HG02943 (cell line): ENCODE data around the gene DNAJB7.
"Not testable (repeated sequence)": the region's sequence is repeated elsewhere in the genome, so short reads cannot be mapped to it uniquely, and the experiment has no call there.

Experiments
- ATAC-seq: cut with Tn5 transposase; IDR thresholded peaks from one replicate; pipeline ENCODE4 v1.9.1; 2021; ENCODE audit warnings: mild to moderate bottlenecking, low read depth, moderate library complexity; ENCODE audit not compliant: unreplicated experiment

Gene DNAJB7

DNA sequence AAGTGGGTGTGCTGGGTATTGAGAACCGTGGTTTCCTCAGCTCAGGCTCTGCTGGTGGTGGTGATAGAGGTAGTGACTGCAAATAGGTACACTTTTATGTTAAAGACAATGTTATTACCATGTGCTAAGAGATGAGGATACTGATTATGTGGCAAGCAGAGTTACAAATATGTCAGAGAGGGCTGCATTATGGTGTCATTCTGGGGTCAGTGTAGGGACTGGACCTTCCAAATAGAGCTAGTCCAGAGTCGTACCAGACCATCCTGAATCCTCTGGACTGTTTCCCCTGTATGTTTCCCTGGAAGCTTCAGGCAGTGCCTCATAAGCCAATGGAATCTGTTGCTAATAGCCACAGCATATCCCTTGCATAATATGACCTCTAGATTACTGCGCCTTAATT is at the start of gene DNAJB7:
Gene DNAJB7, minus strand, starts transcription at position 101 of the 400 bp plus-strand sequence. CDS start 119 bp downstream, outside the sequence.
- no peak for ATAC-seq

DNA sequence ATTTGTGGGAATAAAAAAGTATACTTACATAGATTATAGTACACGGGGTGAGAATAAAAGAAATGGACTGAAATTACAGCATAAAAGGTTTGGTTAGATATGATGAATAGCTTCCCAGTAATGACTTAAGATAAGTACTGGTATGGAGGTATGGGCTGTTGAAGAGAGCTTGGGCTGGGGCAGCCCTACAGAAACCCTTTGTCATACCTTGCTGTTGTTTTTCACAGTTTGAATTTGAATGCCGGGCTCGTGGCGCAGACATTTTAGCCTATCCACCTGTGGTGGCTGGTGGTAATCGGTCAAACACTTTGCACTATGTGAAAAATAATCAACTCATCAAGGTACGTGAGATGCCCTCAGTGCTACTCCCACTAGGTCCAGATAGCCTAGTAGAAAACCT is 47.0 kb upstream of the DNAJB7 start:
- no peak for ATAC-seq

DNA sequence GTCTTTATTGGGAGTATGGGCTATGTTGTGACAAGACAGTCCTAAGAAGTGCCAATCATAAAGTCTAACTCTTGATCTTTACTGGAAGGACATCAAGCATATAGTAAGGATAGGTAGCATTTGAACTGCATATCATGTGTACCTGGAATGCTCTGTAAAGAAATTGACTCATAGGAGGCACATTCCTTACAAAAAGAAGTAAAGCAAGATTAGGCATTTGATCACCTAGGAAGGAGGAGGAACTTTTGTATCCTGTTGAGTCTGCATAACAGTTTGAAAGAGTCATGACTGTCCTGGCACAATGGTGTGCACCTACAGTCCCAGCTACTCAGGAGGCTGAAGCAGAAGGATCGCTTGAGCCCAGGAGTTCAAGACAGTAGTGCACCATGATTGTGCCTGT is 42.2 kb upstream of the DNAJB7 start:
- no peak for ATAC-seq

DNA sequence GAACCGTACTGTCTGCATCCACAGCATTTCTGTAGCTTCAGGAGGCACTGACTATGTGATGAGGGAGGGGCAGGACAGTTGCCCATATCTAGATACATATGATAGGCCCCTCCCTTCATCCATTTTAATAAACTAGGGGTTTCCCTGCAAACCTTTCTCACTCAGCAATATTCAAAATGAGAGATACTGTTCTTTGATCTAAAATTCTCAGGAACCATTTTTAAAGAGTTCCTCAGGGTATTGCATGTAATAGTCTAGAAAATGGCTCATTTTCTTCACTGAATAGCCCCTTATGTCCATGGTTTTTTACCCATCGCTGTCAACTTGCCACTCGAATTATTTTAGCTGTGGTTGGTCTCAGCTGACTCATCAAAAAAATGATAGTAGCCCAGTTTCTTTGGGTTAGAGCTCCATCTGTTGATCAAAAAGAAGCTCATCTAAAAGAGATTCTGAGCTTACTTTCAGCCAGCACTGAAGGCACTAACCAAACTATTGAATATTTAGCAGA is 37.0 kb upstream of the DNAJB7 start:
- no peak for ATAC-seq

DNA sequence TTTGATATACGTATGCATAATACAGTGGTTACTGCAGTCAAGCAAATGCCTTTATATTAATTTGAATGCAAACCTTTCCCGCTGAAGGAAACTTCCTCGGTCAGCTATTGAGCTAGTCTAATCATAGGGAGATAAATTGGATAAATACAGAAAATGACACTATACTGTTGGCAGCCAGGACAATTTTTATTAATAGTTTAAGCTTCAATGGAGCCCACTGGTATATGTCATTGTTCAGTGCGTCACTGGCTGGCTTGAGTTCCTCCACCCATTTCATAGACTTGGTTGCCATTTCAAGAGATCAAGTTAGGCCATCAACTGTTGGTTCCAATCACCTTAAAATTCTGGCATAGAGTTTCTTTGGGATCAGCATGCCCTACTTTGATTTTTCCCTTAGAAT is 32.5 kb upstream of the DNAJB7 start:
- no peak for ATAC-seq

DNA sequence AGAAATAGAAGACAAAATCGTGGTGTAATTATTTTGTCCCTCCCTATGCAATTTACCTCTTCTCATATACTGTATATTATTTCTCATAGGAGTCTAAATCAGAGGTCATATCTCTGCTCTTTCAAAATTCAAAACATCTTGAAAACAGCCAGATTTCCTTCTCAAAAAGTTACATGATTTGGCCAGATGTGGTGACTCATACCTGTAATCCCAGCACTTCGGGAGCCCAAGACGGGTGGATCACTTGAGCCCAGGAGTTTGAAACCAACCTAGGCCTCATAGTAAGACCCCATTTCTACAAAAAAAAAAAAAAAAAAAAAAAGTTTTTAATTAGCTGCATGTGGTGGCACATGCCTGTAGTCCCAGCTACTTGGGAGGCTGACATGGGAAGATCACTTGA is 29.0 kb upstream of the DNAJB7 start:
- ATAC-seq = no peak

DNA sequence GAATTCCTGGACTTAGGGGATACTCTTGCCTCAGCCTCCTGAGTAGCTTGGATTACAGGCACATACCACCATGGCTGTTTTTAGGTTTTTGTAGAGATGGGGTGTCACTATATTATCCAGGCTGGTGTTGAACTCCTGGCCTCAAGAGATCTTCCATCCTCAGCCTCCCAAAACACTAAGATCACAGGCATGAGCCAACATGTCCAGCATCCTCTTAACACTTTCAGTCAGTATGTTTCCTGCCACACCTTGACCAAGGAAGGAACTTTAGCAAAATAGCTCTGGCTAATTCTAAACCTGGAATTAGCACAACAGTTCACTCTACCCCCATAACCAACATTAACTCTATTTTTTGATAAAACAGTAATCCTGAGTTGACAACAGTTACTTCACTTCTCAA is 27.2 kb upstream of the DNAJB7 start:
- ATAC-seq = no peak

DNA sequence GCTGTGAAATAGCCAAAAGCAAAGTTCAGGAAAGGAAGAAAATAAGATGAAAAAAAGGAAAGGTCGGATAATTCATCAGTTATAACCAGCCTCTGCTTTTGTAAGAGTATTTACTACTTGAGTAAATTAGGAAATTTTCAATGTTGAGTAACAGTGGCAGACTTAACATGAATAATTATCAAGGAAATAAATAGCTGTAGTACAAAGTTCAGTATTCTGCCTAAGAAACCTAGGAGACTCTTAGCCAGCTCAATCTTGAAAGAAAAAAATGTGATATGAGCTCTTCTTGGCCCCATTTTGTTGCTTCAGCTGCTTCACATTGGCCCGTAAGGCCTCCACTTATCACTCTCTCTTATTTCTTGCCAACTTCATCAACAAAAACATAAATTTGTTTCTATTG is 17.0 kb upstream of the DNAJB7 start:
- ATAC-seq = no peak

DNA sequence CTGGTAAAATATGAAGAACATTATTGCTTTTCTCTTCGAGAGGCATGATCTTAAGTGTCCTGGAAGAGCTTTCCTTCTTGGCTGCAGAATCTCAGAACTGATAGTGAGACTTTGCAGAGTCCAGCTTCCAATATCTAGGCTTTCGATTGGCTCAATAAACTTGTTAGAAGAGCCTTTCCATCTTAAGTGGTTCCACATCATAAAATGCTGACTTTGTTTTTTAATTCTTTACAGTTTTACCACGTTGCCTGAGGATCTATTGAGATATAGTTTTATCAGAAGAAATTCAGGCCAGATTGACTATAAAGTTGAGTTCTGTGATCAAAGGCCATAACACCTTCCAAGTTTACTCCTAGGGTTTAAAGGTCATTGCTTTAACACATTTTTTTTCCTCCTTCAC is 15.6 kb upstream of the DNAJB7 start:
- ATAC-seq = no peak

DNA sequence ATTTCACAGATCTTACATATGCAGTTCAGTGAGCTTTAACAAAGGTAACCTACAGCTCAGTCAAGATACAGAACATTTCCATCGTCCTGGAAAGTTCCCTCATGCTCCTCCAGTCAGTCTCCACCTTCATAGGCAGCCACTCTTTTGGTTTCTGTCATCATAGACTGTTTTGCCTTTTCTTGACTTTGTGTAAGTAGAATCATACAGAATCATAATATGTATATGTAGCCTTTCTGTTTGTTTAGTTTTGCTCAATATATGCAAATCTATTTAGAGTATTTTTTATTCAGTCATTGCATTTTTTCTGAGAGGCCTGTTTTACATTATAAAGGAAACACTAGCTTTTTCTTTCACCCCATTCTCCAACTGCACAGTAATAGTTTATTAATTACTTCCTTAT is 15.0 kb upstream of the DNAJB7 start:
- no peak for ATAC-seq

DNA sequence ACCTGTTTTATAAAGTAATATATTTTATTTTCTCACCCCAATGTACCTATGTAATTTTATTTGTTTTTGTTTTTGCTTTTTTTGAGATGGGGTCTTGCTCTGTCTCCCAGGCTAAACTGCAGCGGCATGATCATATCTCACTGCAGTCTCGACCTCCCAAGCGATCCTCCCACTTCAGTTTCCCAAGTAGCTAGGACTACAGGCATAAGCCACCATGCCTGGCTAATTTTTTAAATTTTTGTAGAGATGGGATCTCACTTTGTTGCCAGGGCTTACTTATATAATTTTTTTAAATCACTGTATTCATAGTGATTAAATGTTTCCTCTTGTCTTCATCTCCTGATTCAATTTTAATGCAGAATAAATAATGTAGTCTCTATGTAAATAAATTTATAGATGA is 13.2 kb upstream of the DNAJB7 start:
- no peak for ATAC-seq

DNA sequence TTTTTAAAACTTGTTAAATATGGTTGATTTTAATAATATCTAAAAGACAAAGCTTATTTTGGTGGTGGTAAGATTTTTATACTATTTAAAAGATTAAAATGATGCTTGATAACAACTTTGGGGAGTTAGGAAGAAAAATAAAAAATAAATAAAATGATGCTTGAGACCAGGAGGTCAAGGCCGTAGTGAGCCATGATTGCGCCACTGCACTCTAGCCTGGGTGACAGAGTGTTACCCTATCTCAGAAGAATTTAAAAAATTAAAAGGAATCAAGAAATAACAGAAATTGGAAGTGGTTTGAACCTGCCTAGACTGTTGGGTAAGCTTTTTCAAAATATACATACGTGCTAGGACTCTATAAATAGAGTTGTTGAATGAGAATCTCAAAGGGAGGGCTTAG is 12.1 kb upstream of the DNAJB7 start:
- ATAC-seq = no peak

DNA sequence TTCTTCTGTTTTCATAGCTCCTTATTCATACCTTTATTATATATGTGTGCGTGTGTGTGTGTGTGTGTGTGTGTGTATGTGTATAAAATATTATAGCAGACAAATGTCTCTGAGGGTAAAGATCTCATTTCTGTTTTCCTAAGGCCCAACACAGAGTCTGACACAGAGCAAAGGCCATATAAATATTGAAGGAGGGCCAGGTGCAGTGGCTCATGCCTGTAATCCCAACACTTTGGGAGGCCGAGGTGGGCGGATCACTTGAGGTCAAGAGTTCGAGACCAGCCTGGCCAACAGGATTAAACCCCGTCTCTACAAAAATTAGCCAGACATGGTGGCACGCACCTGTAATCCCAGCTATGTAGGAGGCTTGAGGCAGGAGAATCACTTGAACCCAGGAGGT is 6.5 kb upstream of the DNAJB7 start:
- ATAC-seq = not testable (repeated sequence)

DNA sequence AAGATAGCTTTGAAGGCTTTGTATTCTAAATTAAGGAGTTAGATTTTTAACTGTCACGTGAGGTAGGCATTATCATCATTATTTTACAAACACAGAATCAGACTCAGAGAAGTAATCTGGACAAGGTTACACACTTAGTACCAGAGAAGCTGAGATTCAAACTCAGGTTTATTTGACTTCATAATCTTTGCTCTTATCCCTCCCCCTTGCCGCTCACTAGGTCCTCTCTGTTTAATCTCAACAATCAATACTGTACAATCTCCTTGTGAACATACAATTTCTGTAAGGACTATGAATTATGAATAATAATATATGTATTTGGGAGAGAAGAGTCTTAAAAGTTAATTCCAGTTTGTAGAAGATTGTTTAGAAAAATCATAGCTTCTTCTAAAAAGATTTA is 5.2 kb upstream of the DNAJB7 start:
- no peak for ATAC-seq

DNA sequence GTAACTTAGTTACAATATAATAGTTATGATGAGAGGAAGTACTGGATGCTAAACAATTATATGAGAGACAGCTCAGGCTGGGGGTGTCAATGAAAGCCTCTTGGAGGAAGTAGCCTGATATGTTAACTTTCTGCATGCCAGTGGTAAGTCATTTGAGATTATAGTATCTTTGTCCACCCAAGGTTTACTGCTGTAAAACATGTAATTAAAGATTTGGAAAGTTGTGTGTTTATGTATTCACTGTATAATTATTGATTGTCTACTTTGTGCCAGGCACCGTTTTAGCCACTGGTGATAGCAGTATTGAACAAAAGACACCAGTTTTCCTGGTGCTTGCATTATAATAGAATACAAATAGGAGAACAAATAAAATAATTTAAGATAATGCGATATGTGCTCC is 624 bp upstream of the DNAJB7 start:
- no peak for ATAC-seq

DNA sequence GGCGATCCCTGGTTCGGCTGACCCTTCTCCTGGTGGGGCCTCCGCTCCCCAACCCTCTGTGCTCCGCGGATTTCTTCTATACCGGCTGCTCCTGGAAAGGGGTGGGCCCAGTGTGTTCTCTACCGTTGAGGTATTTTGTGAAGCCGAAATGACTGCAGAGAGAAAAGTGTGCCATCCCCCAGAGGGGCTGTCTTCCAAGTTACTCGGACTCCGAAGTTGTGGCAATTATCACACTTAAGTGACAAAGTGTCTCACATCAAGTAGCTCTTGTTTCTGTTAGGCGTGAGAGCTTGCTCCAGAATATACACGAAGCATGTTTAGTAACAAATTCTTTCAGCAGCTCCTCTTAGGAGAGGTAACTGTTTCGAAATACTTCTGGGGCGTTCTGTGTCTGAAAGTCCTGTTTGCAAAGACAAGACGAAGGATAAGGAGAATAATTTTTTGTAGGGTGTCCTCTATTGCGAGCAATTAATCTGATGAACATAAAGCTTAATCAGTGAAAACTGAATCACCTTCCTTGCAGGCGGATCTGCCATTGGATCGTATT is 4.5 kb downstream of the DNAJB7 start:
- no peak for ATAC-seq

DNA sequence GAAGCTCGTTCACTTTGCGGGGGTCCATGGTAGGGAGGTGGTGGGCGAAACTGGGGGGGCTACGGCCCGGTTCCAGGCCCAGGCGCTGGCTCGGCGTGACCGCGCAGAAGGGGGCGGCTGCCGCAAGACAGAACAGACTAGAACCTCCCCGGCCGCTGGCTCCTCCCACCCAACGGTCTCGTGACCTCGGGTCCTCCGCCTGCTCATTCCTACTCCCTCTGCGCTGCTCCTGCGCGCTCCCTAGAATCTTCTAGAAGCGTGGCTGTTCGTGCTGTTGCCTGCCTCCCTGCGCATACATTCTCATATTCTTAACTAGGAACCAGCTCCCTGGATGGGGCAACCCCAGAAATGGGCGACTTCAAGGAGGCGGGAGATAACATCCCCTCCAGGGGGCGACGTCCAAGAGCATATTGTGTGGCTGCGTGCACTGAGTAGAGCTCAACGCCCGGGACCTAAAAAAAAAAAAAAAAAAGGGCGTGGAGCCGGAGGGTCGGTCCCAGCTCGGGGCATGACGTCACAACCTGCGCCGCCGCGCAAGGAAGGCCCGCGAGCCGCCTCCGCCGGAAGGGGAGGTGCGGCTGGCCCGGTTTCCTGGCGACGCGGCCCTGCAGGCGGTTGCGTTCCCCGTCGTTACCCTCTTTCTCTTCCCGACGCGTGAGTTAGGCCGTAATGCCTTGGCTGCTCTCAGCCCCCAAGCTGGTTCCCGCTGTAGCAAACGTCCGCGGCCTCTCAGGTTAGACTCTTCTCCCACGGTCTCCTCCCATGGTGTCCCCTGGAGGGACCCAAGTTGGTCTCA is 5.2 kb downstream of the DNAJB7 start, which contains the start of the genes ST13 and XPNPEP3:
Gene ST13, minus strand, starts transcription at position 127 of the 796 bp plus-strand sequence. Its CDS starts 99 bp downstream, at position 28.
Gene XPNPEP3, plus strand, starts transcription at position 636 of the 796 bp plus-strand sequence. Its CDS starts 34 bp downstream, at position 670.
- ATAC-seq = peak; percentile 85

DNA sequence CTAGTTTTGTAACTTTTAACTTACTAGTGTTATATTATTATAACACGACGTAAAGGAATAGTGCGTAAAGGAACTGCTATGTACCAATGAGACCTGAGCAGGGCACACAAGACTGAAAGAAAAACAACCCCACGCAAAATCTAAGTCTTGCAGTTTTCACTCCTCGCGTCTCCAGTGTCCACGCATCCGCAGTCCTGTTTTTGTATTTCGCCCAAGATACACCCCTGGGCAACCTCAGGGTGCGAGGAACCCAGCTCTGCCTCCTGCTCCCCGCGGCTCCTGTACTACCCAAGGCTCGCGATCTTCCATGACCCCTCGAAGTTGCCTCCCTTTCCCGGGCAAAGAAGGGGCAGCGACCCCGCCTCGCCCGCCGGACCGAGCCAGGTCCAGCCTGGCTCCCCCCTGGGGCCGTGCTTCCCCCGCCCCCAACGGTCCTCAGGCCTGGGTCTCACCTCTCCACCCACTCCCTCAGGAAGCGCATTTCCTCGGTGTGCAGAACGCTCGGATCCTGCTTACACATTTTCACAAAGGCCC is 5.9 kb downstream of the DNAJB7 start:
- peak; percentile 17 for ATAC-seq

DNA sequence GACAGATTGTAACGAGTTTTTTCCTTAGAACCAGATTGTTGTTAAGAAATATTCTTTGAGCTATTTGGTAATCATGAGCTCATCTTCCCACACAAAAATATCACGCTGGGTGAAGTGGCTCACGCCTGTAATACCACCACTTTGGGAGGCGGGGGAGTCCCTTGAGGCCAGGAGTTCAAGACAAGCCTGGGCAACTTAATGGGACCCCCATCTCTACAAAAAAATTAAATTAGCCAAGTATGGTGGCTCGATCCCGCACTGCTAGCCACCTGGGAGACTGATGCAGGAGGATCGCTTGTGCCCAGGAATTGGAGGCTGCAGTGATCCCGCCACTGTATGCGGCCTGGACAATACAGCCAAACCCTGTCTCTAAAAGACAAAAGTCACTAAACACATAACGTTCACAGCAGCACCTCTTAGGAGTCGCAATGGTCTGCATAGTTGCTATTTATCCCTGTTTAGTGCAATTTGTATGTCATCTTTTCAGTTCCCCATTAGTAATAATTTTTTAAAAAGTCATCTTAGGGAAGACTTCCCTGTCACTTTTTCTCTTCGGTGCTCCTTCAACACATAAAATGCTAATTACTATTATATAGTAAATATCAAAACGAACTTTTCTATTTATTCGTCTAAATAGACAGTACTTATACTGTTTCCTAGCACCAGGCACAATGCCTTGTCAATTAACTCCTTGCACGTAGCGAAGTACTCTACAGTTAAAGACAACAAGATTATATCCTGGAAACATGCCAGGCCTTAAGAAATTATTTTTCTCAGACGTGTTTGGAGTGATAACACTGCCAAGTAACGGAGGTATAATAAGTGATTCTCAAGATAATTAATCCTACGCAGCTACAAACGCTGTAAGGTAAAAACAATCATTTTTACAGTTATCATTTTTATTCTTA is 6.6 kb downstream of the DNAJB7 start:
- ATAC-seq = no peak

DNA sequence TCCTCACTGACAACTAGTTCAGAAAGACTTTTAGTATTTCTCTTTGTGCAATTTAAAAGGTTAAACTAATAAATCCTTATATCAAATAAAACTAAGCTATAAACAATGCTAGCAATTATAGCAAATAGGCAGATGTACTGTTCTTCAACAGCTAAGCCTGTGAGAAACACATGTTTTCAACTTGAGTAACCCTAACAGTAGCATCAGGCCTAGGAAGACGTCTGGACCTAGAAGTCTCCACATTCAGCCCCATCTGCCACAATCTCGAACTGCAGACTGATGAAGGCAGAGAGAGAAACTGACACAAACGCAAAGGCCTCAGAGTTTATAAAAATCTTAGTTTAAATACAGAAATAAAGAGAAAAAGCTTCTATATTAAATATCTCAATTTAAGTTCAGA is 8.0 kb downstream of the DNAJB7 start:
- ATAC-seq = no peak

DNA sequence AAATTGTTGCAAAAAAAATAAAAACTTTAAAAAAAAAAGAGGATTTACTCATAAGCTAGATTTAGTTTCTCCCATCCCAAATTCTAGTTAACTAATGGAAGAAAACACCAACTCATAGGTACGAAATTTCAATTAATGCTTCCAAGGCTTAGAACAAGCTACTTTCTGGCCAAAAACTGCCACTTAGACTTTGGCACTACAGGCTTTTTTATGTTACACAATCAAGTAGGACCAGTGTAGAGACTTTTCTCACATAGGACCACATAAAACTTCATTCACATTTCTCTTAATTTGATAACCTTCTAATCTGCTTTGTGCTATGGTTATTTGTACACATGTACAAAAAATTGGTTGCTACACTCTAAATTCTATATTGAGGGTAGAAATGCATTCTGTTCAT is 8.6 kb downstream of the DNAJB7 start:
- ATAC-seq = no peak
